ENCODE results near the gene GDAP1L1. TPM values are rescaled to one million over a fixed set of nuclear protein-coding genes. Genes with fewer than 3 reads are reported as not detected.

Gene GDAP1L1
- not detected for polyA plus RNA-seq (2013, experiment 1 of 2; ENCODE audit: insufficient read length)
- not detected for polyA plus RNA-seq (2013, experiment 2 of 2; ENCODE audit: insufficient read length)

- peak; percentile 6 for DNase-seq
Measured at GRCh38 chr20:44247131-44247571, at the start of gene GDAP1L1. Gene GDAP1L1 (plus strand): TSS chr20:44247308. CDS start chr20:44247335, 27 bp downstream.

DNA sequence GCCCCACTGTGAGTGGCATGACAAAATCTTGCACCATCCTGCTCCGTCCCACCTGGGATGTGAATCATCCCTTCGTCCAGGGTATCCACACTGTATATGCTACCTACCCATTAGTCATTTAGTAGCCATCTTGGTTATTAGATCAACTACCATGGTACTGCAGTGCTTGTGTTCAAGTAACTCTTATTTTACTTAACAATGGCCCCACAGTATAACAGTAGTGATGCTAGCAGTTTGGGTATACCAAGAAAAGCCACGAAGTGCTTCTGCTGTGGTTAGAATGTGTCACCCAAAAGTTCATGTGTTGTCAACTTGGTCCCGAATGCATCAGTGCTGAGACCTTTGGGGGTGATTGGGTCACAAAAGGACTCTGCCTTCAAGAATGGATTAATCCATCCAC, 48.2 kb upstream of the GDAP1L1 start:
- no peak for DNase-seq

DNA sequence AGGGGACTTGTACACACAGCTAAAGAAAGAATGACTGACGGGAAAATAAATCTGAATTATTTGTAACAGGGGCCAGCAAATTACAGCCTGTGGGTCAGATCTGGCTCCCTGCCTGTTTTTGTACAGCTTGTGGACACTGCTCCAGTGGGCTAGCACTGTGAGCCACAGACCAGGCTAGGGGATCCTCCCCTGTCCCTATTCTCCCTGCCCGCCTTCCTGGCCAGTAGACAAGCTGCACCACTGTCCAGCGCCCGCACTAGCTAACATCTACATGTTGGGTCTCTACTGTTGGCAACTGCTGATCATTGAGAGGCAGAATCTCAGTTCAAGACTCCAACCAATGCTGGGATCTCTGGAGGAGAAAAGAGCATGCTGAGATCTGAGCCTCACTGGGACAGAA, 47.2 kb upstream of the GDAP1L1 start:
- no peak for DNase-seq

GRCh38 chr20:44200371-44200770, 46.7 kb upstream of the GDAP1L1 start:
- DNase-seq = no peak

DNA sequence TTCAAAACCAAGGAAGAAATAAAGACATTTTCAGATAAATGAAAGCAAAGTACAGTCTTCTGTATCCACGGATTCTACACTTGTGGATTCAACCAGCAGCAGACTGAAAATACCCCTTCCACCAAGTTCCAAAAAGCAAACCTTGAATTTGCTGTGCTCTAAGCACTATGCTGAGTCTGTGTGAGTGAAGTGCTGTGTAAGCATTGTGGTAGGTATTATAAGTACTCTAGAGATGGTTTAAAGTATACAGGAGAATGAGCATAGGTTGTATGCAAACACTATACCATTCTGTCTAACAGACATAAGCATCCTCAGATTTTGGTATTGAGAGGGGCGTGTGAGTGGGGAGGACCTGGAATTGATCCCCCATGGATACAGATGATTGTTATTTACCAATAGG, 46.1 kb upstream of the GDAP1L1 start:
- no peak for DNase-seq

- no peak for DNase-seq
Measured at GRCh38 chr20:44203161-44203560, 43.9 kb upstream of the GDAP1L1 start.

DNA sequence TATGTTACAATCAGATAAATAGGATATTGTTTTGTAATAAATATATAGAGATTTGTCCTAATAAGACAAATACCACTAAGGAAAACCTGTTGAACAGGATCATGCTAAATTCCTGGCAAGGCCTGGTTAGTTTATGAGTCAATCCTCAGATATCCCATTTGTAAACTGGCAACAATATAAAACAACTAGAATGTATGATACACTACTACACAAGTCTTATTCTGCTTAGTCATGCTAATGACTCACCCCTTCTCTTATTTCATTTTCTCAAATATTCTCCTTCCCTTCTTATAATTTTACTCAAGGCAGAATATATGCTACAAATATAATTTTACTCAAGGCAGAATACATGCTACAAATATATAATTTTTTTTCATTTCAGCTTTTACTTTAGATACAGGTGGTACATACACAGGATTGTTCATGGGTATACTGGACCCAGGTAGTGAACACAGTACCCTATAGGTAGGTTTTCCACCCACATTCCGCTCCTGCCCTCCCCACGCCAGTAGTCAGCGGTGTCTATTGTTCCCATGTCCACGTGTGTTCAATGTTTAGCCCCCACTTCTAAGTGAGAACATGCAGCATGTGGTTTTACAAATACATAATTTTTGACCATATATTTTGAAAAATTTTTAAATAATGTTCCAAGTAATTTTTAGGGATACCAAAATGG, 42.8 kb upstream of the GDAP1L1 start:
- DNase-seq = peak; percentile 94

DNA sequence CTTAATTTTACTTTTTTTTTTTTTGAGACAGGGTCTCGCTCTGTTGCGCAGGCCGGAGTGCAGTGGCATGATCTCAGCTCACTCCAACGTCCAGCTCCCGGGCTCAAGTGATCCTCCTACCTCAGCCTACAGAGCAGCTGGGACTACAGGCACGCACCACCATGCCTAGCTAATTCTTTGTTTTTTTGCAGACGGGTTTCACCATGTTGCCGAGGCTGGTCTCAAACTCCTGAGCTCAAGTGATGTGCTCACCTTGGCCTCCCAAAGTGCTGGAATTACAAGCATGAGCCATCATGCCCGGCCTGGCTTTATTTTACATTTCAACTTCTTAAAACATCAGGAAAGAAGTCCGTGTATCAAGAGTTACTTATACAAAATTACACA, 42.3 kb upstream of the GDAP1L1 start:
- DNase-seq = no peak

GRCh38 chr20:44206132-44206531, 41.0 kb upstream of the GDAP1L1 start:
- DNase-seq = no peak

- no peak for DNase-seq
Measured at GRCh38 chr20:44207126-44207723, 39.9 kb upstream of the GDAP1L1 start.

DNA sequence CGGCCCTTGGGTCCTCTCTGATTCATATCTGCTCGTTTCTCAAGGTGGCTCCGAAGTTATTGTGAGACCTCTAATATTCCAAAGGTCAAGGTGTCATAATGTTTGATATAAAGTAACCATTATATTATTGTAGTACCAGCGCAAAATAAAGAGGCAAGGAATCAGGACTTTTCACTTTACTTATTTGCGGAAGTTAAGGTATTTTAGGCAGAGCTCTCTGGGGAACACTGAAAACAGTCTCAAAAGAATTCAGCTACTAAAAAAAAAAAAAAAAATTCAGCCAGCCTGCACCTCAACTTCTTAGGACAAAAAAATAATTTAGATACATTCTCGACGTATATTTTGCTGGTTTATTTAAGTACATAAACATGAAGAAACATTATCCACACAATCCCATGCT, 38.9 kb upstream of the GDAP1L1 start:
- no peak for DNase-seq

DNA sequence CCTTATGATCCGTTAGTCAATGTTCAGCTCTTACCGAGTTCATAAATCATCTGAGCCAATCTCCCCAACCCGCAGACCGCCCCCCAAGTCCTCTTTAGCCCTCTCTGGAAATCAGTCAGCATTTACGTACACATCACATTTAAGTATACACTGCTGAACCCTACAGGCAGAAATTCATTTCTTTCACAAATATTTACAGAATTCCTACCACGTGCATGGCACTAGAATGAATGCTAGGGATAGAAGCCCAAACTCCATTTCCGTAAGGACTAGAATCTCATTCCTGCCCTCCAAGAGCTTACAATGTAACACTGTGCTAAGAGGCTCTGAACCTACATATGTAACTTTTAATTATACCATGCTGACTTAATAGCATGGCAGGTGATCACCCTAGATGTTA, 38.3 kb upstream of the GDAP1L1 start:
- DNase-seq = peak; percentile 36

GRCh38 chr20:44209686-44210405, 37.3 kb upstream of the GDAP1L1 start:
- no peak for DNase-seq

GRCh38 chr20:44210406-44211176, 36.5 kb upstream of the GDAP1L1 start, which contains the start of gene OSER1:
Gene OSER1 (minus strand): TSS chr20:44210771. CDS start chr20:44206957, 3,814 bp downstream.
- peak; percentile 96 for DNase-seq

DNA sequence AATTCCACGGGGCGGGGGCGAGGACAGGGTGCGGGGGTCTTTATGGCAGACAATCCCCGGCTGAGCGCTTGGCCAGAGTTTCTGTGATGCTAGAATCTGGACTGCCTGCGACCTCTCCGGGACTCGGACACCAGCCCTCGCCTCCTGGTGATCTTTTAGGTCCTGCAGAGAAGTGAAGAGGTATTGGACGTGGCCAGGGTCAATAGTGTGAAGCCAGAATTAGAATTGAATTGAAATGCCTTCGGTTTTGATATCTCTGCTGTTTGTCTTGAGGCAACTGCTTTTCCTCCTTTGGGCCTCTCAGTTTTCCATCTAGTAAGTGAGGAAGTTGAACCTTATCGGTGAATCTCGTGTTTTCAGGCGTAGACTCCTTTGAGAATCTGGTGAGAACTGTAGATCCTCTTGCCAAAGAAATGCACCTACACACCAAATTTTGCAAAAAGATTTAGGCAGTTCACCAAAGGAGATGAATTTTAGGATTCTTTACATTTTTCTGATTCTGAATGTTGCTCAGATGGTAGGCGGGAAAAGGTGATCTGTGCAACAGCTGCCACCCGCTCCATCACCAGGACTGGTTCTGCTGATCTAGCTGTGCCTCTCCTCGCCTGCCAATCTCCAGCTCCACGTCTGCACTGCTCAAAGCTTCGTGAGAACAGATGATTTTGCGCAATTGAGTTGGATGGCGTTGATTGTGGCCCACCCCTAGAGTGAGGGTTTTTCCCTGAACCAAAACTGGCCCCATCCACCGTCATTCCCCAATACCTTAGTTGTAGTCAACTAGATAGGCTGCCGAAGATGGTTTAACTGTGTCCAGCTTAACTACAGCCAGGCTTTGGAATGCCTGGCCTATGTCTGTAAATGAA, 35.7 kb upstream of the GDAP1L1 start:
- peak; percentile 23 for DNase-seq

- no peak for DNase-seq
Measured at GRCh38 chr20:44212792-44213191, 34.3 kb upstream of the GDAP1L1 start.

GRCh38 chr20:44215125-44215524, 32.0 kb upstream of the GDAP1L1 start:
- DNase-seq = peak; percentile 62

DNA sequence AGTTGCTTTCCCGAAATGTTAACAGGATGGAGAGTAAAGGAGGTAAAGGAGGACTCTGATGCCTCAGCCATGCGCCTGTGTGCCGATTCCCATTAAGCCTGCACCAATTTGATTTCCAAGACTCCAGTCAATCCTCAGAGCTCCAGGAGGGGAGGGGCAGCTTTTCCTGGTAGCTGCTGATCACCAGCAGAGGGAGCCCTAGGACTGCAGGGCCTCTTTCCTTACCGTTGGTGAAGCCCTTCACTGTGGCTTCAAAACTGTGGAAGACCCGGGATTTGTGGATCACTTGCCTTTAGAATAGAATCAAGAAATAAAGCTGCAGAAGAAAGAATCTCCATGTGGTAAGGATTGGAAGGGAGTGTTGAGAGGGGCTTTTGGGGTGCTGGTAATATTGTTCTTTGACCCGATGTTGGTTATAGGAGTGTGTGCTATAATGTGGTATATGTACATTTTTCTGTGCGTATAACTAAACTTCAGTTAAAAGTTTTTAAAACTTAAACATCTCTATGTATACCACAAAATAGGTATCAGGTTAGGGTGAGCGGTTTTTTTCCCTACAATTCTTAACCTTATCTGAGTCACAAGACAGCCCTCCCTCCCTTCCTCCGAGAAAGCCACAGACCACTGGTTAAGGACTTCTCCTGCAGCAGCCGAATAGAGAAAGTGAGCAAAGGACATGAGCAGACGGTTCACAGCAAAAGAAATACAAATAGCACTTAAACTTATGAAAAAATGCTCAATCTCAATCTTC, 29.6 kb upstream of the GDAP1L1 start:
- peak; percentile 62 for DNase-seq

- no peak for DNase-seq
Measured at GRCh38 chr20:44218446-44218845, 28.7 kb upstream of the GDAP1L1 start.

DNA sequence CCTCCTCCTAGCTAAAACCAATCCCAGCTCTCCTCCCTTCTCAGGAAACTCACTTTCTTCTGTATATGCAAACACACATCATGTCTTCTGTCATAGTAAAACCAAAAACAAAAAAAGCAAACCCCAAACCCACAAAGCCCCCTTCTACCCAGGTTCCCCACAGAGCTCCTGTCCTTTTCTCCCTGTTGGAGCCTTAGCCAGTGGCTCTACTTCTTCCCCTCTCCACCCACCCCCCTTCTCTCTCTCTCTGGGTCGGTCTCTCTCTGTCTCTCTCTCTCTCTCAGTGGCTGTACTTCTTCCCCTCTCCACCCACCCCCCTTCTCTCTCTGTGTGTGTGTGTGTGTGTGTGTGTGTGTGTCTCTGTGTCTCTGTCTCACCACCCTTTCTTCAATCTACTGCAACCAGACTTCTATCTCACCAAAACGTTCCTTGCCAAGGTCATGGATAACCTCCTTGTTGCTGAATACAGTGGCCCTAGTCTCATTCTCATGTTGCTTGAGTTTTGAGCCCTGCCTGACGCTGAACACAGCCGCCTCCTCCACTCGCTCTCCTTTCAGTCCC, 27.9 kb upstream of the GDAP1L1 start:
- DNase-seq = no peak

GRCh38 chr20:44219791-44220190, 27.3 kb upstream of the GDAP1L1 start:
- DNase-seq = no peak

Data from fibroblast of skin of back (primary cell).